IMR-90 (cell line): Measurements from ENCODE around the gene ATG7. TPM values are rescaled to one million over a fixed set of nuclear protein-coding genes. Genes with fewer than 3 reads are reported as not detected.

Experiments
- ATAC-seq: fragments of 200-7000 bp; cut with Tn5 transposase; 2 replicates; pipeline ENCODE4 v1.9.1; 2020; ENCODE audit warnings: low read depth, mild to moderate bottlenecking, moderate library complexity
- BruUV-seq: library from RNA; stranded (reverse); fragments of 400-500 nt; replicated peaks from 2 replicates; lab custom pipeline; 2021; lab: Mats Ljungman, UMichigan
- CTCF ChIA-PET: fragments of 300-600 bp; formaldehyde crosslinking; extraction: SDS; loops from one replicate; lab custom pipeline; 2021; ENCODE audit warnings: antibody characterized with exemption; lab: Yijun Ruan, JAX
- POLR2A ChIA-PET: fragments of 300-600 bp; sonication (Branson Sonifier 250); formaldehyde crosslinking; loops from one replicate; lab custom pipeline; 2022; ENCODE audit warnings: antibody characterized with exemption; ENCODE audit not compliant: unreplicated experiment; lab: Charles Lee
- DNase-seq: peaks from one replicate; pipeline ENCODE4 v3.0.0; 2013
- H2AFZ ChIP-seq: replicated peaks from 2 replicates; pipeline ENCODE3; 2013; ENCODE audit warnings: low read length, mild to moderate bottlenecking; ENCODE audit not compliant: poor library complexity
- H2AK5ac ChIP-seq: 2 replicates; pipeline ENCODE4 v1.6.1; 2013; ENCODE audit warnings: low read depth, low read length, inconsistent platforms
- H2AK9ac ChIP-seq: replicated peaks from 2 replicates; pipeline ENCODE3; 2013; ENCODE audit warnings: mild to moderate bottlenecking, low read depth, low read length, moderate library complexity; ENCODE audit not compliant: poor library complexity
- H2BK120ac ChIP-seq: 2 replicates; pipeline ENCODE4 v1.6.1; 2013; ENCODE audit warnings: low read depth, low read length, inconsistent platforms
- H2BK15ac ChIP-seq: 3 replicates; pipeline ENCODE4 v1.6.1; 2013; ENCODE audit warnings: low read depth, low read length, inconsistent platforms
- H2BK20ac ChIP-seq: 2 replicates; pipeline ENCODE4 v1.6.1; 2013; ENCODE audit warnings: low read depth, mild to moderate bottlenecking, inconsistent platforms, low read length, moderate library complexity
- H2BK5ac ChIP-seq: 2 replicates; pipeline ENCODE4 v1.6.1; 2013; ENCODE audit warnings: mild to moderate bottlenecking, low read depth, low read length, inconsistent platforms; ENCODE audit not compliant: poor library complexity, severe bottlenecking
- H3K14ac ChIP-seq: replicated peaks from 2 replicates; pipeline ENCODE4 v1.6.1; 2013; ENCODE audit warnings: low read depth, low read length, inconsistent platforms
- H3K18ac ChIP-seq: 2 replicates; pipeline ENCODE4 v1.6.1; 2013; ENCODE audit warnings: low read depth, low read length, control low read depth
- H3K23ac ChIP-seq: 2 replicates; pipeline ENCODE4 v1.6.1; 2013; ENCODE audit warnings: low read depth, low read length, inconsistent platforms
- H3K27ac ChIP-seq: 2 replicates; pipeline ENCODE4 v1.5.1; 2013; ENCODE audit warnings: mild to moderate bottlenecking, control low read depth, low read length; ENCODE audit not compliant: insufficient read depth
- H3K27me3 ChIP-seq: 2 replicates; pipeline ENCODE4 v1.6.1; 2013; ENCODE audit warnings: low read length; ENCODE audit not compliant: control insufficient read depth, insufficient read depth
- H3K36me3 ChIP-seq: 2 replicates; pipeline ENCODE4 v1.6.1; 2013; ENCODE audit warnings: low read length, mixed read lengths; ENCODE audit not compliant: control insufficient read depth, insufficient read depth
- H3K4ac ChIP-seq: 2 replicates; pipeline ENCODE4 v1.6.1; 2013; ENCODE audit warnings: low read depth, low read length, inconsistent platforms
- H3K4me1 ChIP-seq: 2 replicates; pipeline ENCODE4 v1.6.1; 2013; ENCODE audit warnings: low read length, mixed read lengths; ENCODE audit not compliant: control insufficient read depth, insufficient read depth
- H3K4me2 ChIP-seq: 2 replicates; pipeline ENCODE4 v1.6.1; 2013; ENCODE audit warnings: low read depth, mild to moderate bottlenecking, control low read depth, low read length, moderate library complexity
- H3K4me3 ChIP-seq: 2 replicates; pipeline ENCODE4 v1.5.1; 2013; ENCODE audit warnings: low read depth, mild to moderate bottlenecking, control low read depth, low read length, moderate library complexity; ENCODE audit not compliant: insufficient read depth
- H3K56ac ChIP-seq: 2 replicates; pipeline ENCODE4 v1.6.1; 2013; ENCODE audit warnings: low read length, inconsistent platforms; ENCODE audit not compliant: insufficient read depth; ENCODE audit errors: extremely low read depth
- H3K79me1 ChIP-seq, 2 experiments: 2 replicates each; pipeline ENCODE4 v1.6.1; 2013; ENCODE audit warnings: low read length in 2 of 2, inconsistent platforms in 1 of 2, low read depth in 1 of 2
- H3K9ac ChIP-seq: 2 replicates; pipeline ENCODE4 v1.6.1; 2013; ENCODE audit warnings: low read depth, low read length, control low read depth
- H3K9me1 ChIP-seq: 2 replicates; pipeline ENCODE4 v1.6.1; 2013; ENCODE audit warnings: low read length, inconsistent platforms; ENCODE audit not compliant: insufficient read depth
- H3K9me3 ChIP-seq: 2 replicates; pipeline ENCODE4 v1.6.1; 2013; ENCODE audit warnings: low read length; ENCODE audit not compliant: control insufficient read depth, insufficient read depth
- H4K20me1 ChIP-seq: 2 replicates; pipeline ENCODE4 v1.6.1; 2013; ENCODE audit warnings: low read length, inconsistent platforms; ENCODE audit not compliant: insufficient read depth
- H4K5ac ChIP-seq: 2 replicates; pipeline ENCODE4 v1.6.1; 2013; ENCODE audit warnings: mild to moderate bottlenecking, low read depth, low read length, control low read depth
- H4K8ac ChIP-seq, 2 experiments: 2 replicates each; pipeline ENCODE4 v1.6.1; 2013; ENCODE audit warnings: low read depth in 2 of 2, low read length in 2 of 2, control low read depth in 1 of 2, inconsistent platforms in 1 of 2
- H4K91ac ChIP-seq: 2 replicates; pipeline ENCODE4 v1.6.1; 2013; ENCODE audit warnings: low read depth, low read length, inconsistent platforms; ENCODE audit not compliant: insufficient read depth
- CEBPB ChIP-seq: IDR thresholded peaks from 2 replicates; pipeline ENCODE4 v1.6.1; 2012; ENCODE audit warnings: low read depth, low read length, improper control_type of control experiment
- MXI1 ChIP-seq: IDR thresholded peaks from 2 replicates; pipeline ENCODE4 v1.6.1; 2012; ENCODE audit warnings: low read depth, mild to moderate bottlenecking, low read length, moderate library complexity, borderline replicate concordance
- NFE2L2 ChIP-seq: fragments of 150-350 bp; IDR thresholded peaks from 2 replicates; pipeline ENCODE4 v1.6.1; 2016; ENCODE audit warnings: low read depth, mild to moderate bottlenecking, low read length
- POLR2A ChIP-seq: IDR thresholded peaks from 2 replicates; pipeline ENCODE4 v1.6.1; 2012; ENCODE audit warnings: mild to moderate bottlenecking, low read depth, low read length
- RCOR1 ChIP-seq: IDR thresholded peaks from 2 replicates; pipeline ENCODE4 v1.6.1; 2012; ENCODE audit warnings: mild to moderate bottlenecking, low read length, improper control_type of control experiment; ENCODE audit not compliant: insufficient replicate concordance
- WGBS, 2 experiments: methylation state at CpG; one replicate each; pipeline versions ENCODE4 v1.1.5 to v1.1.7; 2013; ENCODE audit warnings: missing lambda C conversion rate in 2 of 2; ENCODE audit not compliant: insufficient read length in 1 of 2; ENCODE audit errors: extremely low coverage in 2 of 2; 5-methylcytosine and 5-hydroxymethylcytosine counted together
- dilution Hi-C: fragments of 300-500 bp; cut with HindIII; formaldehyde crosslinking; loops from one replicate; pipeline ENCODE4 v1.14.3; 2018; ENCODE audit warnings: low sequenced_read_pairs; ENCODE audit not compliant: unreplicated experiment
- in situ Hi-C: fragments of 300-500 bp; cut with MboI; formaldehyde crosslinking; loops from 3 replicates; pipeline ENCODE4 v1.14.3; 2019; ENCODE audit warnings: low sequenced_read_pairs, inconsistent platforms, mixed read lengths
- intact Hi-C: fragments of 100-400 bp; cut with micrococcal nuclease; formaldehyde crosslinking; loops from 2 replicates; pipeline ENCODE4 v1.10.0; 2022
- polyA plus RNA-seq, 3 experiments: library from polyadenylated mRNA; depleted of rRNA; stranded (reverse); fragments of >200 nt; gene quantifications; 2 replicates each; pipeline ENCODE4 v1.2.3, GENCODE V29; 2012; ENCODE audit warnings: low replicate concordance in 1 of 3
- total RNA-seq: library from RNA; depleted of rRNA; stranded (reverse); fragments of >200 nt; gene quantifications from 2 replicates; pipeline ENCODE4 v1.2.3, GENCODE V29; 2012

Gene ATG7
- total and polyA plus RNA-seq, 2 of the 4 experiments (the other 2 are of a cell fraction): 15.6 to 51.4 TPM

DNA sequence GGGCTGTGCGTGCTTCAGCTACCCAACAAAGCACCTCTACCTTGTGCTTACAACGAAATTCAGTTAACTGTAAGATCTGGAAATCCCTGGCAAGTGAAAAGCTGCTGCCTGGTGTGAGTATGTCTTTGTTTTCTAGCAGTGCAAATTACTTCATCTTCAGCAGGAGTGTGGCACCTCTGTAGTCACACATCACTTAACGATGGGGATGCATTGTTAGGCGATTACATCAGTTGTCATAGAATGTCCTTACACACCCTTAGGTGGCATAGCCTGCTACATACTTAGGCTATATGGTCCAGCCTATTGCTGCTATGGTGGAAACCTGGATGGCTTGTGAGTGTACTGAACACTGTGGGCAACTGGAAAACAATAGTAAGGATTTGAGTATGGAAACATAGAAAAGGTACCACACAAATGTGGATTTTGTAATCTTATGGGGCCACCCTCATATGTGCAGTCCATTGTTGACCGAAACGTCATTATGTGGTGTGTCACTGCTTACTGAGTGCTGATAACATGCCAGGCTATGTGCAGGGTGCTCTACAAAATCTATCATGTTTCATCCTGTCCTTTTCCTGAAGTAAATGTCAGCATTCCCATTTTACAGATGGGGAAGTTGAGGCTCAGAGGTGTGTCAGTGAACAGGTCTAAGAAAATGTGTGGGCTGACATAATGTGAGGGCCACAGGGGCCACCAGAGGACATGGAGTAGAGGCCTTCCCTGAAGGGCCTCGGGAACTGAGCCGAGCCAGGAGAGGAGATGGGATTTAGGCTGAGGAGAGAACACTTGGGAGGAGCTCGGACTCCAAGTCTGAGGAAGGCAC lies 198.0 kb downstream of the ATG7 start (continued):
- no peak for TF ChIP-seq NFE2L2

DNA sequence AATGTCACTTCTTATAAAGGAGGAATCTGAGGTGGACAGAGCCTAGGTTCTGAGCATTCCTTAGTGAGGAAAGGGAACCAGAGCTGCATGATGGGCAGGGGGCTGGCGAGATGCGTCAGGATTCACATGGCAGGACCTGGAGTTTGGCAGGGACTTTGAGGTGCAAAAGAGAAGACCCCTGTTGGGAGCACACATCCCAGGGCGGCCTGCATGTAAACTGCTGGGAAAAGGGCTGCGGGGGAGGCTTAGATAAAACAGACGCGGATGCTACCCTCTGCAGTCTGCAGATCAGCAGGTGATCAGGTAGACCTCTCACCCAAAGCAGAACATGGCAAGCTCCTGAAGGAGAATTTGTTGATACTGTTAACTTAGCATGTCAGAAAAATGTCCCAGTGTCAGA lies 203.1 kb downstream of the ATG7 start:
- no peak overlapping the region for H3K27ac ChIP-seq
- H3K4me2 ChIP-seq: no peak overlapping the region
- ATAC-seq (no peak), DNase-seq (no peak)
- H3K36me3 ChIP-seq: no peaks in the 10 kb centered on the region
- BruUV-seq: no TSS peak
- H3K27me3 ChIP-seq: no peaks in the 10 kb centered on the region
- H3K4ac ChIP-seq: no peak overlapping the region
- dilution Hi-C loops: no loop called here
- no peak overlapping the region for H2BK5ac ChIP-seq
- no peak overlapping the region for H3K4me3 ChIP-seq
- H2BK120ac ChIP-seq: no peak overlapping the region
- 100% methylated on average over 2 of the region's 6 CpGs; no CpG with 5 or more reads in 1 of the 2 experiments for WGBS, 2 experiments
- no peak overlapping the region for H2AK9ac ChIP-seq
- H3K9me3 ChIP-seq: no peaks in the 10 kb centered on the region
- no peak overlapping the region for H4K5ac ChIP-seq
- no peak overlapping the region for H3K56ac ChIP-seq
- no peak overlapping the region; the same call in 1 of the 2 replicates for H2BK20ac ChIP-seq
- CTCF ChIA-PET: interaction anchor here (0.6 kb wide), 1 partner anchor 118 kb away, joined by 4 read pairs; no protein-coding TSS in a partner anchor
- H3K18ac ChIP-seq: no peak overlapping the region
- no peak overlapping the region for H2AFZ ChIP-seq
- no peak overlapping the region for H2AK5ac ChIP-seq
- H4K8ac ChIP-seq: no peak overlapping the region
- H3K23ac ChIP-seq: no peak overlapping the region
- in situ Hi-C loops: no loop called here
- intact Hi-C loops: no loop called here
- peaks cover 13% of the 10 kb centered on the region for H3K4me1 ChIP-seq
- H3K9me1 ChIP-seq: peaks cover 10% of the 10 kb centered on the region; the same call in 1 of the 2 replicates
- H3K14ac ChIP-seq: 0 out of 2 replicates have a peak overlapping the region, but pooled peaks have one; percentile 4
- no peaks in the 10 kb centered on the region for H4K20me1 ChIP-seq
- no peak overlapping the region; the same call in 2 of the 3 replicates for H2BK15ac ChIP-seq
- peak overlapping the region; percentile 16; the same call in 1 of the 2 replicates for H4K91ac ChIP-seq
- POLR2A ChIA-PET: no interaction called here
- TF ChIP-seq CEBPB (no peak), MXI1 (no peak), POLR2A (no peak), RCOR1 (no peak)
- H3K79me1 ChIP-seq: peaks cover 0 to 18% of the 10 kb centered on the region in 2 experiments; a peak in 1 of 4 replicates
- H3K9ac ChIP-seq: no peak overlapping the region
